Stimulated activated CD4-positive, alpha-beta T cell treated with anti-CD3 and anti-CD28 coated beads, Interleukin-12 subunit alpha, Interleukin-12 subunit beta, amount 100 ng/mL, for 48 hours (primary cell): ENCODE results near the gene HOXA9.
A peak's percentile ranks its signal among the peaks of the same experiment; 100 is the strongest.

ENCODE experiments used
- DNase-seq, 3 donors: peaks; one replicate each; pipeline ENCODE4 v3.0.0-alpha.2; 2020; ENCODE audit warnings: low read depth in 2 of 3, low spot score in 1 of 3

Gene HOXA9

DNA sequence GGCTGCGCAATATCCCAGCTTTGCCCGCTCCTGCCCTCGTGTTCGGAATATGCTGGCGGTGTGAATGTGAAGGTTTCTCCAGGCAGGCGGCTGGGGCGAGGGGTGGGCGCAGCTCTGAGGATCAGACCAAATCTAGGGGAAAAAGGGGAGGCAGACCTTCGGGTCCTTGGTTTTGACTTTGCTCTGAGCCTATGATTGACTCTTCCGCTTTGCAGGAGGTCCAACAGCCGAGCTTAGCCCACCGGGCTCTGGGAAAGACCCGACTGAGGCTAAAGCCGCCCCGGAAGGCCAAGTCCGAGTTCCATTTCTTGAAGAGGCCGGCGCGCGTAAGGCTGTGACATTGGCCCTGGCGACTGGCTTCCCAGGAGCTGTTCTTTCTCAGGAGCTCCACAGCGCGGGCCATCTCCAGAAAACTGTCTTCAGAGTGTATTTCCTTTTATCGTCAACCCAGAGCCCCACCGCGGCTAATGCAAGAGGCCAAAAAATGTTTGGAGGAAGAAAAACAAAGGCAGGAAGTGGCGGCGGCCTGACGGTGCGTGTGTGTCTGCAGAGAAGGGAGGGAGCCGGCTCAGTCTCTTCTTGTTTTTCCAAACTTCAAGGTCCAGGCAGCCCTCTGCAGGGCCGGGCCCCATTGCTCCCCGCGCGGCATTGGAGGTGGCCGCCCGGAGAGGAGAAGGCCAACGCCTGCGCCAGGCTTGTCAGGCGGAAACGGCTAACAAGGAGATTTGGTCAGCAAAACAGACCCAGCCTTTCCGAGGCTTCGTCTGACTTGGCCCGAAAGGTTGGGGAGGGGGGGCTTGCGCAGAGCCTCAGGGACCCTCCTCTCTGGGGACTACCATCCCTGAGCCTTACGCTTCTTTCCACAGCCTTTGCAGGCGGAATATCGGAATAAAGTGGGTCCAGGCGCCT, 23.3 kb upstream of the HOXA9 start:
- DNase-seq: no peak

DNA sequence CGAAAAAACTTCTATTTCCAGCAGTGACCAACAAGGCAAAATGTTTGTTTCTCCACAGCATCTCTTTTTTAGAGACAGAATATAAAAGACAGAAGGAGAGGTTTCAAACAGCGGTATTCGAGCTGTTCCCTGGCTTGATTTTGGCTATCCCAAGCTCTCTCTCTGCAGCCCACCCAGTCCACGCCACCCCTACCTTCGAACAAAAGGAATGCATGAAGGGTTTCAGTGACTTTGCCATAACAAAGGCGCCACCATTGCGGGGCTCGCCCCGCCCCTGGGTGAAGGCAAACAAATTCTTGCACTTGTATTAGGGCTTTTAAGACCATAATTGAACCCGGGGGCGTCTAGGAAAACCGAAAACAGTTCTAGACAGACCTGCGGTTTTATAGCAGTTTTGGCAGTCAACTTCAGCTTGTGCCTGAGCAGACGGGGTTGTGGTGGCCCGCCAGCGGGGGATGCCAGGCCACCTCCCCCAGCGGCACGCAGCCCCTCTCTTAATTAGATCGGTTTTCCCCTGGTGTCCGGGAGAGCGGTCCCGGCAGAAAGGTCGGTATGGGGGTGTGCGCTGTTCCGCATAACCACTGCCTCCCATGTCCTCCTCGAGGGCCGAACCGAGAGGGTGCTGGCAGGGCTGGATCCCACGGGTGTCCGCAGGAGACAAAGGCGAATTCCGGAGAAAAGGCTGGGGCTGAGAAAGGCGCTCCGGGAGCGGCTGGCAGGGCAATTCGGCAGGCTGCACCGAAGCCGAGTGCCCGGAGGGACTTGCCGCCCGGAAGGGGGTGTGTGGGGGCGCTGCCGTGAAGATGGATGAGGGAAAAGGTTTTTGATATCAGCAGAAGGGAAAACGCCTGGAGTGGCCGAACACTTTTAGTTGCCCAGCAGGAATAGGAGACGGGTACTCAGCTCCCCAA, 22.4 kb upstream of the HOXA9 start:
- DNase-seq: no peak

DNA sequence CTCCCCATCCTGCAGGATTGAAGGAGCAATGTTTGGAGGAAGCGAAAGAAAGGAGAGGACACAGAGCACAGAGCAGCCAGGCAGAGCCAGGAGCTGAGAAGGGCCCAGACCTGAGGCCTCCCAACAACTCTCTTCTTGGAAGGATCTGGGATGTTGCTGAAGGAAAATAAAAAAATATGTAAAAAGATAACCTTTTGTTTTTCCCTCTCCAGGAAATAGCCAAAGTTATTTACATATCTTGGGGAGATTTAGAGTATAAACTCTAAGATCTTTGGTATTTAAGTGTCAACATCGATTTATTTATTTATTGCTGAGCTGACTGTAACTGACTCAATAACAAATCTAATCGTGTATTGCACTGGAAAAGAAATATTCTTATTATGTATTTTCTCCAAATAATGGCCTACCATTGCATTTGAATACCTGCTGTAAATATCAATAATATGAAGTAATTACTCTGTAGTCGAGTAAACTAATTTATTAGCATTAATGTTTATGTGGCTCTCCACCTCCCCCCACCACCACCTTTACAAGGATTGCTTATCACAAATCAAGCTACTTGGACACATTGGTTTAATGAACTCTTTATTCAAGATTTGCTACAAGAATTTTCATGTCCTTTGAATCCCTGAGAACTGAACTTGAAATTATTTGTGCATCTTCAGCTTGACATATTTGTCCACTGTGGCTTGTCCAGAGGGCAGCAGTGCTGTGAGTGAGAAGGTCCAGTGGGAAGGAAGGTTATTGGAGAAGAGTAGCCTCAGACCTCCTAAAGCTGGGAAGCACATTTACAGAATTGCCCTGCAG, 21.5 kb upstream of the HOXA9 start:
- DNase-seq: no peak

GRCh38 chr7:27185854-27186667, 20.7 kb upstream of the HOXA9 start:
- no peak for DNase-seq

DNA sequence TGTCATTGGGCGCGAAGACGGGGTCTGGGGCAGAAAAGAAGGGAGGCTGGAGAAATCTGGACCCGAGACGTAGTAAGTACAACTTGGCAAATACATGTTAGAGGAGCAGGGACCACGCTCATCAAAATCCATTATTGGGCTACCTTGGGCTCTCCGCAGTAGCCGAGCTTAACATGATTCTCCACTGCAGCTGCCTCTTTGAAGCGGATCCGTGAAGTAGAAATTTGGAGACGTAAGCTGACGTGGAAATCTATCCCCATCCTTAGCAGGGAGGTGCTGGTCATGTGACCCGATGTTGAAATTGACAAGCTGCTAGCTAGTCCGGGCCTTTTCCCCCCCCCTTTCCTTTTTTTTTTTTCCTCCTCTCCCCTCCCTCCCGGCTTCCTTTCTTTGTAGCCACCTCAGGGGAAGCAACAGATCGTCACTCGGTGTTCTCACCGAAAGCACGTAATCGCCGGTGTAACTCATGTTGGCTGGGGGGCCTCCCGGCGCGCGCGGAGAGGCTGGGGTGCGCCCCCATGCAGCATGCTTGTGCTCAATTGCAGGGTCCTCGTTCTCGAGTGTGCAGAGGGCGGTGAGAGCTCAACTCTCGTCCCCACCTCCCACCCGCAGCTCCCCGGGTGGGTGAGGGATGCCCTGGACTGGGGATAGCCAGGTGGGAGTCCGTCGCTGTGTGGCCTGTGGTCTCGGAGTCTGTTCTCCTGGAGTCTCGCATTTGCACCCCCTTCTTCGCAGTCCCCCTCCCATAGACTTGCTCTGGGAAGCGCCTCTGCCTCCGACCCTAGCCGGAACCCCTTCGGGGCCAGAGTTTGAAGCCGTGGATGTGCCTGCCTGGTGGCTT, 19.9 kb upstream of the HOXA9 start, which contains the start of gene HOXA11:
Gene HOXA11 (minus strand): TSS at position 220 of the 841 bp plus-strand sequence. CDS start 88 bp downstream, at position 132.
- DNase-seq: no peak

DNA sequence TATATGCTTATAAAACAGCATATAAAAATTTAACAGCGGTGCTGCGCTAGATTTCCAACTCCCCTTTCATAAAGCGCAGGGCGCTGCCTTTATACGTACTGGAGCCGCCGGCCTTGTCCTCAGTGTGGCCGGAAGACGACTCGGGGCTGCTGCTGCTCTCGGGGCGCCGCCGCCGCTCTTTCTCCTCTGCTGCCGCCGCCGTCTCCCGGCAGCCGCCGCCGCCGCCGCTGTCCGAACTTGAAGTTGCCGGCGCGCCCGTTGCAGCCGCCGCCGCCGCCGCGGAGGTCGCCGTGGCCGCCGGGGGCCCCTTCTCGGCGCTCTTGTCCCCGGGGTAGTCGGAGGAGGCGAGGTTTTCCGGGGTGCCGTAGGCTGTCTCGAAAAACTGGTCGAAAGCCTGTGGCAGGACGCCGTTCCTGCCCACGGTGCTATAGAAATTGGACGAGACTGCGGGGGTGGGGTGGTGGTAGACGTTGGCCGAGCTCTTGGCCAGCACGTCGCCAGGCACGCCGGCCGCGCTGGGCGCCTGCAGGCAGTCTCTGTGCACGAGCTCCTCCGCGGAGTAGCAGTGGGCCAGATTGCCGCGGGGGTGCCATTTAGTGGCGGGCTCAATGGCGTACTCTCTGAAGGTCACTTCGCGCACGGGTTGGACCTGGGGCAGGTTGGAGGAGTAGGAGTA, 19.1 kb upstream of the HOXA9 start:
- DNase-seq: no peak

DNA sequence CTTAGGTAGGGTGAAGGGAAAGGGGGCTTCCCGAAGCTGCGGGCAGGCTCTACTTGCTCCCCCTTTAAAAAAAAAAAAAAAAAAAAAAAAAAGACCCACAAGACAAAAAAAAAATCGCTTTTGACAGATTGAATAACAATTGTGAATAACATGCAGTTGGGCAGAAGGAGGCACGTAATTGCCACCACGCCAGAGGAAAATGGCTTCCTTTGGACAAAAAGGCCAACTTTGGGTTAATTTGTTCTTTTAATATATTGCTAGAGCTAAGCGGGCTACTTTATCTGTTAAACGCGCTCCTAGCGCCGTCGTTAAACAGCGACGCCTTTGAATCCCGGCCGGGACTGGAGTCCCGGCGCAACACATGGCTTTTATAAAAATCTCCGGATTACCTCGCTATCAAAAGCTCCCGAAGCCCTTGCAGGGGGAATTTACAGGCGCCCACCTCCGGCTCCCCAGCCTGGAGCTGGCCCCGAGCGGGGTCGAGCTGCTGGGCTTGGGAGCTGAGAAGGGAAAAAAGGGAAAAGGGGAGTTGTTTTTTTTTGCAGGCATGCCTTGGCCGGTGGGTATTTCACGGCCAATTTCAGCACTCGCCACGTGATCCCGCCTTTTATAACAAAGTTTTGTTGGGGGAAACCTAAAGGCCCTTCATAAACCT, 18.5 kb upstream of the HOXA9 start:
- DNase-seq: no peak

- no peak for DNase-seq
Measured at GRCh38 chr7:27182861-27183681, 17.7 kb upstream of the HOXA9 start.

- no peak for DNase-seq
Measured at GRCh38 chr7:27182285-27182841, 17.0 kb upstream of the HOXA9 start.

GRCh38 chr7:27181795-27182275, 16.5 kb upstream of the HOXA9 start:
- DNase-seq: no peak

GRCh38 chr7:27180431-27181420, 15.4 kb upstream of the HOXA9 start:
- no peak for DNase-seq

DNA sequence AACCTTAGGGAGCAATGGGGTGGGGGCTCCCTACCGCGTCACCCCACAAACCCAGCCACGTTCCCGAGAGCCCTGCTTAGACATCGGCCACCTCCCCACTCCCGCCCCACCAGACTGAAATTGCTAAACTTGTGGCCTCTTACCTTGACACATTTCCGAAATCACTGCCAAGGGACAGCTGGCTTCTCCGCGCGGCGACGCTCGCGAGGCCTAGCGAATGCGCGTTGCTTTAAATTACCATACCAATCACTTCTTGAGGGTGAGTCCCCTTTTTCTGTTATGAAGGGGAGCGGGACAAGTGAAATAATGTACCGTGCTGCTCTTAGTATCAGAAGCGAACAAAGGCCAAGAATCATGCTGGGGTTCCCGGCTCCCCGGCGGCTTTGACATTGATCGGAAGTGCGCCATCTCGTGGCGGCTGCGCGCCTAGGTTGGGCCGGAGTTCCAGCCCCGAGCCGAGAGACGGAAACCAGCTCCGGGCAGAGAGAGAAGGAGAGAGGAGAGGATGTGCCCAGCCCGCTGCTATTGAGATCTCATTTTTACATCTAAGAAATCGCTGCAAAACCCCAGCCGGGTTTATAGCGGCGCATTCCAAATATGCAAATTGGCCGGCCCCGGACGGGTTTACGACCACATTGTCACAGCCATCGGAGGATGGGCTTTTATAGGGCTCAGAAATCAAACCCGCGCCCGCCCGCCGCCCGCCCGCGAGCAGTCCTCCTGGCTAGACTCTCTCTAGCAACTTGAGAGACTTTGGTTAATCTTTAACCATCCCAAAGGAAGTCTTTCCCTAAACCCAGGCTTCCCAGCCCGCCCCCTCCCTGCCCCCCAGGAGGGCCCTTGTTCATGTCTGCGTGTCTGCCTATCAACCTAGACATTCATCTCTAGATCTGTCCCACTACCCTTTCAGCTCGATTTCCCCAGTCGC, 14.4 kb upstream of the HOXA9 start:
- peak in 2 of 3 donors; percentile 58 to 59 for DNase-seq

- no peak for DNase-seq
Measured at GRCh38 chr7:27179030-27179429, 13.7 kb upstream of the HOXA9 start.

GRCh38 chr7:27178366-27178765, 13.0 kb upstream of the HOXA9 start:
- no peak for DNase-seq
